CD4-positive, alpha-beta T cell treated with Interleukin-12 subunit alpha and Interleukin-12 subunit beta, for 1 hour (primary cell): ENCODE data around the gene PTPRF.
"Not testable (repeated sequence)": the region's sequence is repeated elsewhere in the genome, so short reads cannot be mapped to it uniquely, and the experiment has no call there.

Experiments
- DNase-seq: peaks from one replicate; pipeline ENCODE4 v3.0.0-alpha.2; 2020

PTPRF gene

DNA sequence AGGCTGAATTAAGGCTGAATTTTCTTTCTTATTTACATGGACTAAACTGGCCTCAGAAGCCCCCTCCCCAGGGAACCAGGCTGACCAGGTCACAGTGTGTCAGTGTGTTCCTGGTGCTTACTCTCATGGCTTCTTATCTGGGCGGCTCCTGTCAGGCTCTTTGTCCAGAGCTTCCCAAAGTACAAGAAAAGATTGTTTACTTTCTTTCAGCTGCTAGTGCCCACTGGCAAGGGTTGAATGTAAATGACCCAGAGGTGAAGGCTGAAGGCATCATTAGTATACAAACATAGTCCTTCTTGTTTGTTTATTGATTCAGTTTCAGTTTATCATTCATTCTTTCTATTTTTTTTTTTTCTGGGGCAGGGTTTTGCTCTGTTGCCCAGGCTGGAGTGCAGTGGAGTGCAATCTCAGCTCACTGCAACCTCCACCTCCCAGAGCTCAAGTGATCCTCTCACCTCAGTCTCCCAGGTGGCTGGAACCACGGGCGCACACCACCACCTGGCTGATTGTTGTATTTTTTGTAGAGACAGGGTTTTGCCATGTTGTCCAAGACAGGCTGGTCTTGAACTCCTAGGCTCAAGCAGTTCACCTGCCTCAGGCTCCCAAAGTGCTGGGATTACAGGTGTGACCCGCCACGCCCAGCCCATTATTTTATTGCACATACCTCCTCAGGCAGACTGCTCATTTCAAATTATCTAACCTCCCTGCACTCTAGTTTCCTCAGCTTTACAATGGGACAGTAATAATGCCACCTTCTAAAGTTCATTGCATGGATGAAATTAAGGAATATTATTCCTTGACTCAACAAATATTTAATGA is 109.5 kb downstream of the PTPRF start:
- DNase-seq, result no peak

GRCh38 chr1:43644558-43644957 is 113.9 kb downstream of the PTPRF start:
- DNase-seq, result no peak

GRCh38 chr1:43645461-43645860 is 114.8 kb downstream of the PTPRF start:
- DNase-seq, result no peak

DNA sequence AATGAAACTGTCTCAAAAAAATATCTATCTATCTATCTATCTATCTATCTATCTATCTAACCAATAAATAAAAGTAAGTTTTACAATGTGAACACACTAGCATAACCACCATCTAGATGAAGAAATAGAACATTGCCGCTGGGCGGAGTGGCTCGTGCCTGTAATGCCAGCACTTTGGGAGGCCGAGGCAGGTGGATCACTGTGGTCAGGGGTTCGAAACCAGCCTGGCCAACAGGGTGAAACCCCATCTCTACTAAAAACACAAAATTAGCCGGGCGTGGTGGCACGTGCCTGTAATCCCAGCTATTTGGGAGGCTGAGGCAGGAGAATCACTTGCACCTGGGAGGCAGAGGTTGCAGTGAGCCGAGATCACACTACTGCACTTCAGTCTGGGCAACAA is 116.6 kb downstream of the PTPRF start:
- DNase-seq, result not testable (repeated sequence)

GRCh38 chr1:43648221-43648847 is 117.7 kb downstream of the PTPRF start:
- no peak for DNase-seq

- DNase-seq, result no peak
Measured at GRCh38 chr1:43648876-43649477, 118.3 kb downstream of the PTPRF start.

GRCh38 chr1:43650310-43651085 is 119.8 kb downstream of the PTPRF start:
- DNase-seq, result peak; percentile 94

DNA sequence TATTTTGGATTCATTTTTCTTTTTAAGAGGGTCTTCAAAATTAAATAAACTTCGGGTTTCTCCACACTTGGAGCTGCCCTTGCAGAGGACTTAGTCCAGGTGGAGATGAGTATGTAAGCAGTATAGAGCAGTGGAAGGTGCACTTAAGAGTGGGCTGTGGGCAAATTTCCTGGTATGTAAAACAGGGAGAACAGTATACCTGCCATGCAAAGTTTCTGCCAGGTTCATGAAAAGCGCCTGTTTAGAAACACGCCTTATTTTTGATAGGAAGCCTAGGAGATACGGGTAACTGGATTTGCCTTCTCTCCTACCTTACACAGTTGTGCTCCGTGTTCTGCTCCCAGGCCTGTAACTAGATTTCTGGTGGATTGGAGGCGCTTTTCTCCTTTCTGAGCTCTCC is 120.5 kb downstream of the PTPRF start:
- no peak for DNase-seq

DNA sequence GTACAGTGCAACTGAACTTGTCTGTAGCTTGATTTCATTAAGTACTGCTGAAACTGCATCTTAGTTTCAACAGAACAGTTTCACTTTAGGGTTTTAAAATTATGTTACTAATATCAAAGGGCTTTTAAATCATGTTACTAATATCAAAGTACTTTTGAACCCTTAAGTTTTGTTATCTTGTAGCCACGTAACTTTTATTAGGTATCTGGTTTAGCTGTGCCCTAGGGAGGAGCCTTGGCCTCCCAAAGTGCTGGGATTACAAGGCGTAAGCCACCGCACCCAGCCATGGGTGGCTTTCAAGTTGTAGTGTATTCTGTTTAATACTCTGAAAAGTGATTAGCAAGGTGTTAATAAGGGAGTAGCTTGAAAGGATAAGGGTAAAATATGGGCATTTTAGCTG is 121.2 kb downstream of the PTPRF start:
- DNase-seq, result no peak

DNA sequence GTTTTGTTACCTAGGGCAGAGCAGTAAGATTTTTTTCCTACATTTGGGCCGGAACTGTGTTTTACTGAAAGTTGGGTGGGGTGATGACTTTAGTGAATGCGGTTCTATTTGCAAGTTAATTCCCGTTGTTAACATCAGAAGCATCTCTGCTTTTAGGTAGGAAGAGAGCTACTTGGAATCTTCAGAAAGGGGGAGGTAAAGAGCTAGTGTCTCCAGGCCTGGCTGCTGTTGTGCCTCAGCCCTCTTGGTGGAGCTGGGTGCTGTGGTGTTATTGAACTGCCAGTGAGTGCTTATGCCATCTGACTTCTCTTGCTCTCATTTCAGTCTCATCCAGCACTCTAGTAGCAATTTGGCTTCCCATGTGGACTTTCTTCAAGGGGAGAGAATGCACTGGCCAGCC is 122.7 kb downstream of the PTPRF start:
- no peak for DNase-seq

DNA sequence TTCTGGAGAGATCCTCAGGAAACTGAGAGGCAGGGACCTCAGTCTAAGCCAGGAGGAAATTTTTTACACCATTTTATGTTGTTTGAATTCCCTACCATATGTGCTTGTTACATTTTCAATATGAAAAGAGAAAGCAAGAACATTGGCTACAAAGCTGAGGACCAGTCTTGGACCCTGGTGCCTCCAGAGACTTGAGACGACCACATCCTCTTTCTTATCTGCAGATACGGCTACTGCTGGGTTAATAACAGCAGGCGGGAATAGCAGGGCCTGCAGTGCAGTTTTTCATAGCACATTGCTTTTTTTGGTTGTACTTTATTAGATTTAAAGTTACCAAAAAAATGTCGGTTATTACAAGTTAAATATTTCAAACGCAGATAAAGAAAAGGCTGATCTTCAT is 123.2 kb downstream of the PTPRF start:
- no peak for DNase-seq

GRCh38 chr1:43655953-43656352 is 125.3 kb downstream of the PTPRF start:
- DNase-seq, result no peak

GRCh38 chr1:43659212-43660166 is 128.8 kb downstream of the PTPRF start:
- DNase-seq, result no peak

GRCh38 chr1:43660355-43660754 is 129.7 kb downstream of the PTPRF start:
- DNase-seq, result no peak

DNA sequence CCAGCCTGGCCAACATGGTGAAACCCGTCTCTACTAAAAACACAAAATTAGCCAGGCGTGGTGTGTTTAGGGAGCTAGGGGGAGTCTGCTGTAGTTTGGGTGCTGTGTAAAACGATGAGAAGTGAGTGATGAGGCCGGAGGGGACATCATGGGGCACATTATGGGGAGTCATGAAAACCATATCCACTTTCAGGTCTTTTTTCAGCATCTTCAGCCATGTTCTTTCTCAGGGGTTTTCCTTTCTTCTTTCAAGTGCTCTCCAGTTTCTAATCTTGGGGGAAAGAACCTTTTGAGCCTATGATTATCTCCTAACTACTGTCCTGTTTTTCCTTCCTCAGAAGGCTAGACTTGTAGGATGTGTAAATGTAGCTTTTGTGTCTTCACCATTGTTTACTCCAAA is 133.7 kb downstream of the PTPRF start:
- no peak for DNase-seq

GRCh38 chr1:43666608-43667007 is 135.9 kb downstream of the PTPRF start:
- DNase-seq, result no peak

GRCh38 chr1:43668956-43669355 is 138.3 kb downstream of the PTPRF start:
- DNase-seq, result no peak

DNA sequence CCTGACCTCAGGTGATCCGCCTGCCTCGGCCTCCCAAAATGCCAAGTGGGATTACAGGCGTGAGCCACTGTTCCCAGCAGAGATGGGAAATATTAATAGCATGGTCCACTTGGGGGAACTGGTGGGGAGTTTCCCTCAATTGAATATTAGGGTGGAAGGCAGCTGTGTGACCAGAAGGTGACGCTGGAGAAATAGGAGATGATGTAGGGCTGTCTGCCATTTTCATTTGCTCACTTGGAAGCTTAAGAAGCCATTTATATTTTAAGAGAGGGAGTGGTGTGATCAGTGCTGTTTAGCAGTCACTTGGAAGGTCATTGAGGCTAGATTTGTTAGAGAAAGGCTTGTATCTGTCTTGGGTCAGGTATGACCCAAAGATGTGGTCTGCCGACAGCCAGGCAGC is 139.2 kb downstream of the PTPRF start:
- DNase-seq, result no peak

- no peak for DNase-seq
Measured at GRCh38 chr1:43671193-43671592, 140.5 kb downstream of the PTPRF start.

DNA sequence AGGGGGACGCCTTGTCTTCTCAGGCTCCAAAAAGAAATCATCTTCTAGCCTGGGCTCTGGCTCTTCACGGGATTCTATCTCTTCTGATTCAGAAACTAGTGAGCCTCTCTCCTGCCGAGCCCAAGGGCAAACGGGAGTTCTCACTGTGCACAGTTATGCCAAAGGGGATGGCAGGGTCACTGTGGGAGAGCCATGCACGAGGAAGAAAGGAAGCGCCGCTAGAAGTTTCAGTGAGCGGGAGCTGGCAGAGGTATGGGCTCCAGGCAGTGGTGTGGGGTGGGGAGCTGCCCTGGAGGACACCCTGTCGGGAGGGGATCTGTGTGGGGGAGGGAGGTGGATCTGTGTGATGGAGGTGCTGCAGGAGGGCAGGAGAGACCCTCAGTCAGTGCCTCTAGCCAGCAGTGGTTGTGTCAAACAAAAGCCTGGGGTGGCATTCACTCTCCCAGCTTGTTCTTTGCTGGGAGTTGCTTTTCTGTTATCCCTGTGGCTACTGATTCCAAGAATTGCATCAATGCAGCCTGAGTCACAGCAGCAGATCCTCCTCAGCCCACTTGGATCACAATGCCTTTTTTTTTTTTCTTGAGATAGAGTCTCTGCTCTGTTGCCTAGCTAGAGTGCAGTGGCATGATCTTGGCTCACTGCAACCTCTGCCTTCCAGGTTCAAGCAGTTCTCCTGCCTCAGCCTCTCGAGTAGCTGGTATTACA is 141.1 kb downstream of the PTPRF start:
- DNase-seq, result no peak

DNA sequence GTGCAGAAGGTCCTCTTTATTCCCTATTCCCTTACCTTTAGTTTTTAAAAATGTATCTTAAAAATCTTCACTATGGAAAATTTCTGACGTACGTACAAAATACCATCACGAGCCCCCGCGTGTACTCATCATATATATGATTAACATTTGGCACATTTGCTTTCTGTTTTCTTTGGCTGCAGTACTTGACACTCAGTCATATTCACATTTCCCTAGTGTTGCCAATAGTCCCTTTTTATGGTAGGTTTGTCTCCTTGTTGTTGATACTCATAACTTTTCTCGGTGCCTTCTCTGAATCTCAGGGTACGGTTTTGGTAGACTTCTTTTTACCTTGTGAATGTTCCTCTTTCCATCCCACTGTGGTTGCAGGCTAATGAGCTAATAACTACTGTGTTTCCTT is 142.6 kb downstream of the PTPRF start:
- no peak for DNase-seq
